Mesenteric fat pad (tissue), 1 donor: ENCODE results near the gene NEUROD2. TPM values are rescaled to one million over a fixed set of nuclear protein-coding genes. Genes with fewer than 3 reads are reported as not detected.

Source experiments
- total RNA-seq: library from RNA; stranded (reverse); fragmentation: NEBNext Ultra II Directional; extraction: Animal tissue kit (Norgen Biotek cat#: 25700); gene quantifications from one replicate; pipeline ENCODE4 v1.2.1, GENCODE V29; 2021
- donor health status: DM: yes; HTN: yes; CAD: no.

The NEUROD2 gene
- total RNA-seq, 1 donor from 2014 or later, result not detected

Other genes starting within 250 kb of the NEUROD2 start
- 17.4 TPM for gene FBXL20, start 206.3 kb downstream of the NEUROD2 start, total RNA-seq
- 35.5 TPM for gene MED1, start 156.7 kb downstream of the NEUROD2 start, total RNA-seq
- 46.5 TPM for gene CDK12, start 146.4 kb downstream of the NEUROD2 start, total RNA-seq
- 33.1 TPM for gene PPP1R1B, start 19.0 kb upstream of the NEUROD2 start, total RNA-seq
- 49.2 TPM for gene STARD3, start 29.2 kb upstream of the NEUROD2 start, total RNA-seq
- gene TCAP, start 57.4 kb upstream of the NEUROD2 start, total RNA-seq, result 0.64 TPM
- 0.35 TPM for gene PNMT, start 60.5 kb upstream of the NEUROD2 start, total RNA-seq
- gene PGAP3, start 80.1 kb upstream of the NEUROD2 start, total RNA-seq, result 13.6 TPM
- gene ERBB2, start 92.1 kb upstream of the NEUROD2 start, total RNA-seq, result 21.9 TPM
- gene MIEN1, start 122.6 kb upstream of the NEUROD2 start, total RNA-seq, result 36.4 TPM
- gene GRB7, start 130.0 kb upstream of the NEUROD2 start, total RNA-seq, result 0.29 TPM